ENCODE measurements around the gene PLXNB1. TPM values are rescaled to one million over a fixed set of nuclear protein-coding genes. Genes with fewer than 3 reads are reported as not detected.
"Not testable (repeated sequence)": the region's sequence is repeated elsewhere in the genome, so short reads cannot be mapped to it uniquely, and the experiment has no call there.

The PLXNB1 gene
- total RNA-seq, 1 experiment from 2014 or later, result 8.9 TPM

- DNase-seq (ENCODE audit: low read depth), result peak; percentile 100
These were observed 35.9 kb upstream of the PLXNB1 start for GRCh38 chr3:48465531-48466378.

GRCh38 chr3:48465237-48465530, 35.3 kb upstream of the PLXNB1 start:
- no peak for DNase-seq (ENCODE audit: low read depth)

DNA sequence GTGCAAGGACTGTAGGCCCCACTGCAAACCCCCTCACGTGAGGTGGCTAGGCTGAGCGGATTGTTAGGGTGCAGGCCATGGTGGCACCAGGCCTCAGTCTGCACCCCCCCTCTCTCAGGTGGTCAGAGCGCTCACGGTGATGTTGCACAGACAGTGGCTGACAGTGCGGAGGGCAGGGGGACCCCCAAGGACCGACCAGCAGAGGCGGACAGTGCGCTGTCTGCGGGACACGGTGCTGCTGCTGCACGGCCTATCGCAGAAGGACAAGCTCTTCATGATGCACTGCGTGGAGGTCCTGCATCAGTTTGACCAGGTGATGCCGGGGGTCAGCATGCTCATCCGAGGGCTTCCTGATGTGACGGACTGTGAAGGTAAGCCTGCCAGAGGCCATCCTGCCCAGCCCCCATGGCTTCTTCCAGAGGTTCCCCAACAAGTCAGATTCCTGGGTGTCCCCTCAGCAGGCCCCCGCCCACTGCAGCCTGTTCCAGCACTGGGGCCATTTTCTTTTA, 34.9 kb upstream of the PLXNB1 start:
- DNase-seq (ENCODE audit: low read depth), result no peak

DNA sequence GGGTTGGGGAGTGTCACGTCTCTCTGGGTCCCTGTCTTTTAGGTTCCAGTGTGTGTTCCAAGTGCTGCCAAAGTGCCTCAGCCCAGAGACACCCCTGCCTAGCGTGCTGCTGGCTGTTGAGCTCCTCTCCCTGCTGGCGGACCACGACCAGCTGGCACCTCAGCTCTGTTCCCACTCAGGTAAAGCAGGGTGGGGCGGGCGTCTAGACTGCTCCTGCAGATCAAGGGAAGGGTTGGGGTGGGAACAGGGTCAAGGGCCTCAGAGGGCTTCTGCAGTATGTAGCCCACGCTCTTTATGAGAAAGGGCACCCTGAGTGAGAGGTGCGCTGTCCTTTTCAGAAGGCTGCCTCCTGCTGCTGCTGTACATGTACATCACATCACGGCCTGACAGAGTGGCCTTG, 33.8 kb upstream of the PLXNB1 start:
- no peak for DNase-seq (ENCODE audit: low read depth)

GRCh38 chr3:48461767-48462166, 31.9 kb upstream of the PLXNB1 start:
- DNase-seq (ENCODE audit: low read depth), result not testable (repeated sequence)

GRCh38 chr3:48460517-48460902, 30.6 kb upstream of the PLXNB1 start:
- DNase-seq (ENCODE audit: low read depth), result no peak

DNA sequence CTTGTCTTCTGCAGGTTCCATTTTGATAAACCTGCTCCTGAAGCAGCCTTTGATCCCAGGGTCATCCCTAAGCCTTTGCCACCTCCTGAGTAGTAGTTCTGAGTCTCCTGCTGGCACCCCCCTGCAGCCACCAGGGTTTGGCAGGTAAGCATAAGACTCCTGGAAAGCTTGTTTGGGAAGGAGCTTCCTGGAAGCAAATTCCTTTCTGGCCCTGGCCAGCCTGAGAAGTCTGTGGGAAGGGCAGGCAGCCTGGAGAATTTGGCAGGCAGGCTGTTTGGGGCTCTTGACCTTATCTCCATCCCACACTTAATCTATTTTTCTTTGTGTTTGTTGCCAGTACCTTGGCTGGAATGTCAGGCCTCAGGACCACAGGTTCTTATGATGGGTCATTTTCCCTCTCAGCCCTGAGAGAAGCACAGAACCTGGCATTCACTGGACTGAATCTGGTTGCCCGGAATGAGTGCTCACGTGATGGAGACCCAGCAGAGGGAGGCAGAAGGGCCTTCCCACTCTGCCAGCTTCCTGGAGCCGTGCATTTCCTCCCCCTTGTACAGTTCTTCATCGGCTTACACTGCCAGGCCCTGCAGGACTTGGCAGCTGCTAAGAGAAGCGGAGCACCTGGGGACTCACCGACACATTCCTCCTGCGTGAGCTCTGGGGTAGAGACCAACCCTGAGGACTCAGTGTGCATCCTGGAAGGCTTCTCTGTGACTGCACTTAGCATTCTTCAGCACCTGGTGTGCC, 30.1 kb upstream of the PLXNB1 start:
- no peak for DNase-seq (ENCODE audit: low read depth)

GRCh38 chr3:48459331-48459730, 29.4 kb upstream of the PLXNB1 start:
- no peak for DNase-seq (ENCODE audit: low read depth)

DNA sequence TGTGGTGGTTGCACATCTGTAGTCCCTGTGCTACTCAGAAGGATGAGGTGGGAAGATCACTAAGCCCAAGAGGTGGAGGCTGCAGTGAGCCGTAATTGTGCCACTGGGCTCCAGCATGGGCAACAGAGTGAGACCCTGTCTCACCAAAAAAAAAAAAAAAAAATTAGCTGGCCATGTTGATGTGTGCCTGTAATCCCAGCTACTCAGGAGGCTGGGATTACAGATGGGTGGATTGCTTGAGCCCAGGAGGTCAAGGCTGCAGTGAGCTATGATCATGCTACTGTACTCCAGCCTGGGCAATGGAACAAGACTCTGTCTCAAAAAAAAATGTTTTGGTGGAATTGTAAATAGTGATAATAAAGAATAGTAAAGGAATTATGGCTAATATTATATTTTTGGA, 26.6 kb upstream of the PLXNB1 start:
- no peak for DNase-seq (ENCODE audit: low read depth)

DNA sequence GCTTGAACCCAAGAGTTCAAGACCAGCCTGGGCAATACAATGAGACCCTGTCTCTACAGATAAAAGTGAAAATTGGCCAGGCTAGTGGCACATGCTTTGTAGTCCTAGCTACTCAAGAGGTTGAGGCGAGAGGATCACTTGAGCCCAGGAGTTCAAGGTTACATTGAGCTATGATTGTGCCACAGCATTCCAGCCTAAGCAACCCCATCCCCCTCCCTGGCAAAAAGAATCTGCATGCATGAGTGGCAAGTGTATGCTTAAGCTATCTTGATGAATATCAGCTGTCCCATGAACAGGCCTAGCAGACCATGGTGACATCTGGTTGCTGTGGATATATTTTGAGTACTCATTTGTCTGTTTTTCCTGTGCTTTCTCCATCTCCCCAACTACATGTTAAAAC, 21.4 kb upstream of the PLXNB1 start:
- DNase-seq (ENCODE audit: low read depth), result no peak

- DNase-seq (ENCODE audit: low read depth), result peak; percentile 82
These were observed 16.7 kb upstream of the PLXNB1 start, which contains the start of gene ATRIP for GRCh38 chr3:48446425-48447193. Gene ATRIP, plus strand, starts transcription at chr3:48446737. Its CDS starts 109 bp downstream, at chr3:48446846.

DNA sequence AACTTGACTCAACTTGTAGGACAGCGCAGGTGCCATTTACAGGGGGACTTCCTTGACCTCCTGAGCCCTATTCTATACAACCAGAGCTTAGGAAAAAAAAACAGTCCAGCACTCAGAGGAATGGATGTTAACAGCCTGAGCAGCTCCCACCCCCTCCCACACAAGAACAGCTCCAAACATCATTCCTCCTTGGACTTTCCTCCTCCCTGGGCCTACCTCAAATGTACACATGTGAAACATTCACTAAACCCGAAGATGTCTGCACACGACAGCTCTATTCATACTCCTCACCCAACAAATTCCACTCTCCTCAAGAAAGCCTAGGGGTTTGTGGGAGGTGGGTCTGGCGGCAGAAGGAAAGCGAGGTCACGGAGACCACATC, 16.1 kb upstream of the PLXNB1 start:
- no peak for DNase-seq (ENCODE audit: low read depth)

DNA sequence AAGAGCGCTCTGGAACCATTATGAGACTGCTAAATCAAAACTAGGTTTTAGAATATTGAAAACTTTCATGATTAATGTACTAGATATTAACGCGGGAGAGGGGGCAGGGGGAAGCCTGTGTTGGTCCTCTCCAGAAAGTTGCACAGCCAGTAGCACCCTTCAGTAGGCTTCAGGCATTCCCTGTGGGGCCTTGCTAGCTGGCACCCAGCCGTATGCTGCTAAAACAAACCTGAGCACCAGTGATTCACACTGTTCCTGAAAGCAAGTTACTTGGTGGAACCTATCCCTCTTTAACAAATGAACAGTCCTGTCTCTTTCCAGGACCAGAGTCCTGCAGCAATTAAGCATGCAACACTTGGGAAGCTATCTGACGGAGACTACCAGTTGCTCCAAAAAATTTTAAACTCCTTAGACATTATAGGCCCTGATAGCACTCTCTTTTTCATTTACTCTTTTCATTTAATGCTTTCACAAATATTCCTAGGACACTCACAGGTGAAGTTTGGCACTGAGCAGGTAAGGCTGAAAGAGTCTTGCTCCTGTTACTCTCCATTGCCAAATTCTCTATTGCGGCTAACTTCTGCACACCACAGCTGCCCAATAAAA, 15.5 kb upstream of the PLXNB1 start:
- DNase-seq (ENCODE audit: low read depth), result peak; percentile 12

DNA sequence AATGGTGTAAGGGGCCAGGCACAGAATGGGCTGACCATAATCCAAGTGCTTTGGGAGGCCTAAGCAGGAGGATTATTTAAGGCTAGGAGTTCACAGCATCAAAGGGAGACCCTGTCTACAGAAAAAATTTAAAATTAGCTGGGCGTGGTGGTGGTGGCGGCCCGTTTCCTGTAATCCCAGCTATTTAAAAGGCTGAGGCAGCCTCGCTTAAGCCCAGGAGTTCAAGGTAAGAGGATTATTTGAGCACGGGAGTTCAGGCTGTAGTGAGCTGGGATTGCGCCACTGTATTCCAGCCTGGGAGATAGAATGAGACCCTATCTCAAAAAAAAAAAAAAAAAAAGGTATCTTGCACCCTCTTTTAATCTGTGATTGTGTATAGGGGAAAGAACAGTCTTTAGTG, 12.1 kb upstream of the PLXNB1 start:
- DNase-seq (ENCODE audit: low read depth), result no peak

DNA sequence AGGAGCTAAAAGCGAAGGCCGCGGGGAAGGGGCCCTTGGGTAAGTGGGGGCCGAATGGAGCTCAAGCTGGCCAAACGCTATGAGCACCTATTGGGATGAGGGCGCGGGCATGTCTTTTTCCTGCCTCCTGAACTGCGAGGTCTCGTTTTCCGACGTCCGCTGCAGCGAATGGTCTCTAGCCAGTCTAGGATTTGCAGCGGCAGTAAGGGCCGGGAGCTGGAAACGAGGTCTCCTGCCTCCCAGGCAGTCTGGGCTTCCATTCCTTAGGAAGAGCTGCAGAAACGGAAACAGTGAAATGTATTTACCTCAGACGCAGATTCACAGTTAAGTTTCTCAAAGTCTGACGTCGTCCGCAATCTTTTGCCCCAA, 10.7 kb upstream of the PLXNB1 start:
- no peak for DNase-seq (ENCODE audit: low read depth)

DNA sequence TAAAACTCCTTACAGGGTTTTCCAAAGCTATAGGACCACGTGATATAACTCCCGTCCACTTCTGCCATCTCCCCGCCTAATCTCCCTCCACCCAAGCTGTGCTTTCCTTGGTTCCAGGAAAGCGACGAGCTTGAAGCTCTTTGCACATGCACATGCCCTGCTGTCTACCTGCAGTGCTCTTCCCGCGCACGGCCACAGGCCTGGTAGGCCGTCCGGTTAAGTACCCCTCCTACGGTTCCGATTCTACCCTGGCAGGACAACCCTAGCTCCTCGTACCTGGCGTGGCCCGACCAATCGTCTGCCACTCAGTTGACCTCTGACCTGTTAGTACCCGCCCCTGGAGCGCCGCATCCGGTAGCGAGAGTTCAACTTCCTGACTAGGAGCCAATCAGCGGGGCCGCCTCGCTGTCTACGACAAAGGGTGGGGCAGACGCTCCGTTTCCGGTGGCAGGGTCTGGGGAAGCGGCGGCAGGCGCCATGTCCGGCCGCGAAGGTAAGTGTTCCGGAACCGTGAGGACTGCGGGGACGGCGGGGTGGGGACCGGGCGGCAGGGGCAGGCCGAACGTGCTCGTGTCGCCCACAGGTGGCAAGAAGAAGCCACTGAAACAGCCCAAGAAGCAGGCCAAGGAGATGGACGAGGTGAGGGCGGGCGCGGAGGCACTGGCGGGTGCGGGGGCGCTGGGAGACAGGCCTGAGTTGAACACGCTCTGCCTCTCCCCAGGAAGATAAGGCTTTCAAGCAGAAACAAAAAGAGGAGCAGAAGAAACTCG, 10.1 kb upstream of the PLXNB1 start, which contains the start of the genes CCDC51 and TMA7:
Gene CCDC51, minus strand, starts transcription at position 300 of the 770 bp plus-strand sequence. CDS start 4,991 bp downstream, outside the sequence.
Gene TMA7, plus strand, starts transcription at position 438 of the 770 bp plus-strand sequence. Its CDS starts 40 bp downstream, at position 478.
- peak; percentile 94 for DNase-seq (ENCODE audit: low read depth)

DNA sequence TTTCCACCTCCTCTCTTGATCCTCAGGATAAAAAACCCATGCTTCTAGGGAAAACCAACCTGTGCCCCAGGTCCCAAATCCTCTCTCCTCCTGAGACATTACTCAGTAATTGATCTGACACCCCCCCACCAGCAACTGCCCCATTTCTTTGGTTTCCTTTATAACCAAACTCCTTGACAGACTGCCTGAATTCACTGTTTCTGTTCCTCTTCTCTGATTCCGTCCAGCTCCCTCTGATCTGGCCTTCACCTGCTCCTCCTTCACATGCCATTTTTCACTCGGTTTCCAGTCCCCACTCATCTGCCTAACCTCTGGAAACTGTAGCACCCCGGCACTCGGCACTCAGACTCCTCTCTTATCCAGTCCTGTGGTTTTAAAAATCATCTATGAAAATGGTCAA, 7.9 kb upstream of the PLXNB1 start:
- DNase-seq (ENCODE audit: low read depth), result no peak

- DNase-seq (ENCODE audit: low read depth), result no peak
These were observed 7.0 kb upstream of the PLXNB1 start for GRCh38 chr3:48436855-48437254.

DNA sequence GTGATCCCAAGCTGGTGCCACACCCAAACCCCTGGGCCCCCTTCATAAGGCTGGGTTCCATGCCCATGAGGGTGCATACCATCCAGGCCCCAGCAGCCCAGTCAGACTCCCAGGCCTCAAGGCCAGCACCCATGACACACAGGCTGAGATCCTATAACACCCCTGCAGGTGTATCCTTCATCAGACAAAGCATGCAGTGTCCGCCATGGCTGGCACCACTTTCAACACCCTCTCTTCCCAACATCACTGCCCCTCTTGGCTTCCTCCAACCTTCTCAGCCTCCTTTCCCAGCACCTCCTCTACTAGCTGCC, 6.5 kb upstream of the PLXNB1 start:
- no peak for DNase-seq (ENCODE audit: low read depth)

- DNase-seq (ENCODE audit: low read depth), result peak; percentile 69
These were observed 6.0 kb upstream of the PLXNB1 start for GRCh38 chr3:48435774-48436476.

DNA sequence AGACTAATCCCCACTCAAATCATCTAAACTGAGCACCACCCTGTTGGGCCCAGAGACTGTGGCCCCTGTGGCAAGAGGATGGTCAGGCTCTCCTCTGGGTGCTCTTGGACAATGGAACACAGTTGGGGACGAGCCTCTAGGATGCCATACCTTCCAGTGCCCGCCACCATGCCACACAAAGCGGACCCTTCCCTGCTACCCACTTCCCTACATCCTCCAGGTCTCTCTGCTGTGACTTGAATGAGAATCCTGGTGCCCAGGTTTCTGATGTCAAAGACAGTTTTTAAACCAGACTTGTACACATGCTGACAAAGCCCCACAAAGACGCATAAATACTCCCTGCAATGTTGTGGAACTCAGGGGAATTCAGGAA, 5.3 kb upstream of the PLXNB1 start:
- no peak for DNase-seq (ENCODE audit: low read depth)
